GM18526 (cell line): ENCODE results near the gene TPX2.

Source experiments
- POLR2A ChIP-seq: IDR thresholded peaks from 3 replicates; pipeline ENCODE4 v1.6.1; 2011; ENCODE audit not compliant: insufficient read length; ENCODE audit errors: extremely low read depth

The TPX2 gene

DNA sequence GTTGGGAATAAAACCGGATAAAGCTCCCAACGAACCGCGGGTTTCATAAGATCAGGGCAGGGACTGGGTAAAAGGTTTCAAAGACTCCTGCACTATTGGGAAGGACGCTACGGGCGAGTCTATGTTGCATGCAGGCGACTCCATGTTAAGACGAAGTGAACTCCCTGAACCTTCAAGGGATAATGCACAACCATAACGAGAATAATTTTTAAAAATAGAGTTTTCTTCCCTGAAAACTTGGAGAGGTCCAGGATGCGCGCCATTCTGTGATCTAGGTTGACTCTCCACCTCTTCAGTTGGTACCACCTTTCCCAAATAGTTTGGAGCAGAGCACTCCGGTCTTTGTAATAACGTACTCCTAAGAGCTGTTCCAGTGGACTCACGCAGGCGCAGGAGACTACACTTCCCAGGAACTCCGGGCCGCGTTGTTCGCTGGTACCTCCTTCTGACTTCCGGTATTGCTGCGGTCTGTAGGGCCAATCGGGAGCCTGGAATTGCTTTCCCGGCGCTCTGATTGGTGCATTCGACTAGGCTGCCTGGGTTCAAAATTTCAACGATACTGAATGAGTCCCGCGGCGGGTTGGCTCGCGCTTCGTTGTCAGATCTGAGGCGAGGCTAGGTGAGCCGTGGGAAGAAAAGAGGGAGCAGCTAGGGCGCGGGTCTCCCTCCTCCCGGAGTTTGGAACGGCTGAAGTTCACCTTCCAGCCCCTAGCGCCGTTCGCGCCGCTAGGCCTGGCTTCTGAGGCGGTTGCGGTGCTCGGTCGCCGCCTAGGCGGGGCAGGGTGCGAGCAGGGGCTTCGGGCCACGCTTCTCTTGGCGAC, at the start of gene TPX2:
TPX2 (plus strand) TSS at position 562 of the 821 bp plus-strand sequence. CDS start 18,187 bp downstream, outside the sequence.
- peak; percentile 64 for TF ChIP-seq POLR2A

- no peak for TF ChIP-seq POLR2A
Observed at GRCh38 chr20:31690124-31690666, 48.9 kb upstream of the TPX2 start.

DNA sequence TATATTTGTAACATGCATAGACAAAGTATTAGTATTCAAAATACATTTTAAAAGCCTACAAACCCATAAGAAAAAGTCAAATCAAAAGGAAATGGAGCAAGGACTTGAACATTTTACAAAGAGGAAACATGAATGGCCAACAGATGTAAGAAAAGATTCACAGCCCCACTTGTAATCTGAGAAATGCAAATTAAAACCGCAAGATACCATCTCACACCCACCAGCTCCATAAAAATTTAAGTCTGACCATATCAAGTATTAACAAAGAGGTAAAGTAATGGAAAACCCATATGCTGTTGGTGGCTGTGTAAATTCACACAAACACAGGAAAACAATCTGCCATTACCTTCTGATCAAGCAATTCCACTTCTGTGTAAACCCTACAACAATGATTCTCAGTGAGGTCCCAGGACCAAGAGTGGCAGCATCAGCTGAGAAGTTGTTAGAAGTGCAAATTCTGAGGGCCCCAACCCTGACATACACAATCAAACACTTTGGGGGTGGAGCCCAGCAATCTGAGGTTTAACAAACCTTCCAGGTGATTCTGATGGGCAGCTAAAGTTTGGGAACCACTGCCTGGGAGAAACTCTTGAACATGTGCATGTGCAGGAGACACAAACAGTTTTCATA, 47.3 kb upstream of the TPX2 start:
- no peak for TF ChIP-seq POLR2A

DNA sequence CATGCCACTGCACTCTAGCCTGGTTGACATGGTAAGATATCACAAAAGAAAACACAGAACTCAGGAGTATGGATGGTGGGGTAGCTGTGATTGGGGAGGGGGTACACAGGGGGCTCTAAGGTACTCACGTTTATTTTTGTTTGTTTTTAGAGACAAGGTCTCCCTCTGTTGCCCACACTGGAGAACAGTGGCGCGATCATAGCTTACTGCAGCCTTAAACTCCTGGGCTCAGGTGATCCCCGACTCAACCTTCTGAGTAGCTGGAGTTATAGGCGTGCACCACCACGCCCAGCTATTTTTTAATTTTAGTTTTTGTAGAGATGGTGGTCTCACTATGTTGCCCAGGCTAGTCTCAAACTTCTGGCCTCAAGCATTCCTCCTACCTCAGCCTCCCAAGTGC, 45.7 kb upstream of the TPX2 start:
- TF ChIP-seq POLR2A = no peak

- no peak for TF ChIP-seq POLR2A
Observed at GRCh38 chr20:31693987-31694661, 45.0 kb upstream of the TPX2 start.

- TF ChIP-seq POLR2A = no peak
Observed at GRCh38 chr20:31694842-31695593, 44.1 kb upstream of the TPX2 start.

DNA sequence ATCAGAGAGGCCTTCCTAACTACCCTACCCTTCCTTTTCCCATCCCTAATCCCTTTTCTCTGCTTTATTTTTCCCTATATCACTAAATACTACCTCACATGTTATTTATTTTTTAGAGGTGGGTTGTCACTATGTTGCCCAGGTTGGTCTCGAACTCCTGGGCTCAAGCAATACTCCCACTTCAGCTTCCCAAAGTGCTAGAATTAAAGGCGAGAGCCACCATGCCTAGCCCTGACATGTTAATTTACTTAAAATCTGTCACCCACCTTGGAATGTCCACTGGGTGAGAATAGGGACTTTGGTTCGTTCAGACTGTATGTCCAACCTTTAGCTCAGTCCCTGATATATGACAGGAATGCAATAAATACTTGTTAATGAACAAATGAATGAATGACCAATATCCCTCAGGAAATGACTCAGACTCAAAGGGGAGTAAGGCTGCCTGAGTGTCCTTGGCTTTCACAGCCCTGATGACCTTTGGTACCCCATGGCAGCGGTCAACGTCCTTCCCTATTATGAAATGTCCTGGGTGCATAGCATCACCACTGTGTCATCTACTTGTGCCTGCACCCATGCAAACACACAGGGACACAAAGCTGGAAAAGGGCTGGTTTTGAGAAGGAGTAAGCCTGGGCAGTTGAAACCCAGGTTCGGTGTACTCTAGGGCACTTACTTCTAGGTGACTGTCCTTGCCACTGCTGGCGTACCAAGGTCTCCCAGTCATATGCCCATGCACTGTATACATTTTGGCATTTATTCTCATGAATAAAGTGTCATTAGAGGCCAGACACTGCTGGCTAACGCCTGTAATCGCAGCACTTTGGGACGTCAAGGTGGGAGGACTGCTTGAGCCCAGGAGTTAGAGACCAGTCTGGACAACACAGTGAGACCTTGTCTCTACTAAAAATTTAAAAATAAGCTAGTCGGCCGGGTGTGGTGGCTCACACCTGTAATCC, 43.0 kb upstream of the TPX2 start:
- no peak for TF ChIP-seq POLR2A

- TF ChIP-seq POLR2A = no peak
Observed at GRCh38 chr20:31698243-31698802, 40.8 kb upstream of the TPX2 start.

- no peak for TF ChIP-seq POLR2A
Observed at GRCh38 chr20:31698803-31699718, 40.0 kb upstream of the TPX2 start.

GRCh38 chr20:31699801-31700728, 39.0 kb upstream of the TPX2 start:
- TF ChIP-seq POLR2A = no peak

DNA sequence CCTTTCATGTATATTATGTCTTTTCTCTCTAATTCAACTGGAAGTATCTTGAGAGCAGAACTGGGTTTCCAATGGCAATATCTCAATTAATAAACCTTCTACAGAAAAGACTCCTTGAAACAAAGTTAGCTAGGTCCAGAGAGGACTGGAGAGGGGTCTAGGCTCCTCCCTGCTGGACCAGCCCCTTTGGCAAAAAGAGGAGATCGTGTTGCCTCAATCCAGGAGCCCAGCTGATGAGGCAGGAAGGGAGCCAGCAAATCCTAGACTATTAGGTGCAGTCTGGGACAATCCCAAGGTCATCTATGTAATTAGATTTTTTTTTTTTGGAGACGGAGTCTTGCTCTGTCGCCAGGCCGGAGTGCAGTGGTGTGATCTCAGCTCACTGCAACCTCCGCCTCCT, 38.3 kb upstream of the TPX2 start:
- no peak for TF ChIP-seq POLR2A

- TF ChIP-seq POLR2A = no peak
Observed at GRCh38 chr20:31701591-31701990, 37.5 kb upstream of the TPX2 start.
